GM12891 (cell line): ENCODE data around the gene TLE3.

Experiments
- POLR2A ChIP-seq: IDR thresholded peaks from 2 replicates; pipeline ENCODE4 v1.6.1; 2011; ENCODE audit warnings: low read depth, low read length, control low read depth
- POLR2AphosphoS5 ChIP-seq: IDR thresholded peaks from 2 replicates; pipeline ENCODE4 v1.6.1; 2011; ENCODE audit warnings: low read depth, low read length, control low read depth
- TAF1 ChIP-seq: IDR thresholded peaks from 2 replicates; pipeline ENCODE4 v1.6.1; 2011; ENCODE audit warnings: low read depth, low read length, control low read depth

DNA sequence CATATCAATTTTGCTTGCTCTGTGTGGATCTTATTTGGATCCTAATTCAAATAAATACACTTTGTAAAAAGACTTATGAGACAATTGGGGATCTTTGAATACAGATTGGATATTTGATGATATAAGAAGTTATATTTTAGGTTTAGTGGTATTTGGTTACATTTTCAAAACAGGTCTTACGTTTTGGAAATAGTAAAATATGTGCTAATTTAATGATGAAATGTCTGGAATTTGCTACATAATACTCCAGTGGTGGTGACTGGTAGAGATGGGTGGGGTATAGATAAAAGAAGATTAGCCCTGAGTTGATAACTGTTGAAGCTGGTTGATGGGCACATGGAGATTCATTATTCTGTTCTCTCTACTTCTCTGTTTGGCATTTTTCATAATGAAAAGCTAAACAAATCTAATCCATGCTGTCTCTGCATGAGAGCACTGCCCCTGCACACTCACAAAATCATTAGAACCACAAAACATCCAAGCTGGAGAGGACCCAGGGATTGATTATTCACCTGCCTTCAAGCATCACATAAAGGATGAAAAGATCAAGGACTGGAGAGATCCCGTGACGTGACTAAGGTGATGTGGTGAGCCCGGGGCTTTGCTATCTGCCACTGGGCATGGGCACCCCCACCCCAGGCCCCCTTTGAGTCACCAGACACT is 58.9 kb downstream of the TLE3 start:
- TF ChIP-seq POLR2A: no peak
- TF ChIP-seq POLR2AphosphoS5: no peak
- TF ChIP-seq TAF1: no peak
